Activated CD8-positive, alpha-beta memory T cell treated with anti-CD3 and anti-CD28 coated beads, Interleukin-2, amount 50 U/mL, for 48 hours (primary cell): ENCODE results near the gene PDCD5.
"Not testable (repeated sequence)": the region's sequence is repeated elsewhere in the genome, so short reads cannot be mapped to it uniquely, and the experiment has no call there.

ENCODE experiments used
- DNase-seq: peaks from one replicate; pipeline ENCODE4 v3.0.0-alpha.2; 2020

The PDCD5 gene

DNA sequence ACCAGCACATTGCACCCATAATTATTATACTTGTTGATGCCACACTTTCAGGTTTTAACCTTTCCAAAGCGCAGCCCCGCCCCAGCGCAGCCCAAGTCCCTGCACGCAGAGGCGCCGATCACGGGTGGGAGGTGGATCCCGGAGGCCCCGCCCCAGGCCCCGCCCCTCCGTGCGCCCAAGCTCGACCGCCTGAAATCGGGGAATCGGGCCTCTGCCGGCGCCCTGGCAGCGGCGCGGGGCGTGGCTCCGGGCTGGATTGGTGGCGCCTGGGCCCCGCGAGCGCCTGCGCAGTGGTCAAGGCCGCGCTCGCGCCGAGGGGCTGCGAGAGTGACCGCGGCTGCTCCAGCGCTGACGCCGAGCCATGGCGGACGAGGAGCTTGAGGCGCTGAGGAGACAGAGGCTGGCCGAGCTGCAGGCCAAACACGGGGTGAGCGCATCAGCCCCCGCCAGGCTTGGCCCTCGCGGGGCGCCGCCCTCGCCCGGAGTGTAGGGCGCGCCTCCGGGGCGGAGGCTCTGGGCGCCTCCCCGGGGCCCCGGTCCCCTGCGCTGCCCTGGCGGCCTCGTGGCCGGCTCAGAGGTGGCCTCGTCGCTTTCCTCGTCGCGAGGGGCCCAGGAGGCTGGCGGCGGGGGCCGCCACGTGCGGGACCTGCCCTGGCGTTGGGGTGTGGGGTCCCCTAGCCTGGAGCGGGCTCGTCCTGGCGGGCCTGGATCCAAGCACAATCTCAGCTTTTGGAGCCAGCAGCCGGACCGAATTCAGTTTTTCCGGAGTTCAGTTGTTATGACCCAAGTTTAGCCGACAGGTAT lies at the start of gene PDCD5:
PDCD5 (plus strand) TSS at position 290 of the 804 bp plus-strand sequence; CDS start at position 362, 72 bp downstream.
- DNase-seq, result peak; percentile 97

GRCh38 chr19:32532233-32532632 lies 48.8 kb upstream of the PDCD5 start:
- DNase-seq, result no peak

DNA sequence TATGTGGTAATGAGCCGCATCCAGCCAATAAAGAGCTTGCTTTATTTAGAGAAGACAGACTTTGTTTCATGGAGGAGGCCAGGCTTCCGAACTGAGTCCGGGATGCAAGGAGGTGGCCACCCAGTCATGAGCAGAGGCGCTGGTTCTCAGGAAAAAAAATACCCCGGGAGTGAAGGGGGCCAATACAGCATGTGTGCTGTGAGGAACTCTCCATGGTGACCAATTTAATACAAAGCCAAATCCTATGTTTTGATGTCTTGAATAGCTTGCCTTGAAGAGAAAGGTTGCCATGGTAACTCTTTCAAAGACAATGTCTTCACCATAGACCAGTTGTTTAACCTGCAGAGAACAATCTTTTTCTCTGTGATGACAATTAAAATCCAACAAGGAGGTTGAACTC lies 43.4 kb upstream of the PDCD5 start:
- no peak for DNase-seq

DNA sequence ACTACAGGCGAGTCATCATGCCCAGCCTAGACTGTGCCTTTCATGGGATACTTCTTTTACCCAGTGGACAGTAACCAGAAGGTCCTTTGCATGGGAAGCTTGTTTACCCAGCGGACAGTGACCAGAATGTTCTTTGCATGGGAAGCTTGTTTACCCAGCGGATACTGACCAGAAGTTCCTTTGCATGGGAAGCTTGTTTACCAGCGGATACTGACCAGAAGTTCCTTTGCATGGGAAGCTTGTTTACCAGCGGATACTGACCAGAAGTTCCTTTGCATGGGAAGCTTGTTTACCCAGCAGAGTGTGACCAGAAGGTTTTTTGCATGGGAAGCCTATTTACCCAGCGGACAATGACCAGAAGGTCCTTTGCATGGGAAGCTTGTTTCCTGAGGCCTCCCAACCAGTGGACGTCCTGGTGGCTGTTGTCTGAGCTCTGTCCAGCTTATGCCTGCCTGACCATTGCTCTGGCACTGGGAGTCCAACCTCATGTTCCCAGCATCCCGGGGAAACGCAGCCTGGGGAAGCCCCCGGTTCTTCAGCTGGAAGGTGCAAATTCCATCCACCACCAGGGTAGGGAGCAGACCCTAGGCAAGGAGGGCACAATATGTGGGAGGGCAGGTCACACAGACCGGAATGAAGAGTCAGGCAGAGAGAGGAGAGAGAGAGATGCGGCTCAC lies 41.6 kb upstream of the PDCD5 start:
- no peak for DNase-seq

DNA sequence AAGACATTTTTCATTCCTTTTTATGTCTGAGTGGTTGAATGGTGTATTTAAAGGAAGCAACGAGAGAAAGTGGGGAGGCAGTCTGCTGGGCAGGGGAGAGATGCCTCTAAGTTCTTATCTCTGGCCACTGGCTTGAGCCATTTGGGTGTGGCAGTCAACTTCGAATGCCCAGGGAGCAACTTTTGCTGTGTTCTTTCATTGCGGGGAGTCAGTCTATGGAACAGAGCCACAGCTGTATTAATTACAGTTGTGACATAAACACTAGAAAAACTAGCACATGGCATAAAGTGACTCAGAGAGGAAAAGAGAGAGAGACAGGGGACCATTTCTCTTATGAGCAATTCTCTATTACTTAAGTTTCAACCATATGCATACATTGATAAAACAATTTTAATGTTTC lies 40.4 kb upstream of the PDCD5 start:
- DNase-seq, result no peak

DNA sequence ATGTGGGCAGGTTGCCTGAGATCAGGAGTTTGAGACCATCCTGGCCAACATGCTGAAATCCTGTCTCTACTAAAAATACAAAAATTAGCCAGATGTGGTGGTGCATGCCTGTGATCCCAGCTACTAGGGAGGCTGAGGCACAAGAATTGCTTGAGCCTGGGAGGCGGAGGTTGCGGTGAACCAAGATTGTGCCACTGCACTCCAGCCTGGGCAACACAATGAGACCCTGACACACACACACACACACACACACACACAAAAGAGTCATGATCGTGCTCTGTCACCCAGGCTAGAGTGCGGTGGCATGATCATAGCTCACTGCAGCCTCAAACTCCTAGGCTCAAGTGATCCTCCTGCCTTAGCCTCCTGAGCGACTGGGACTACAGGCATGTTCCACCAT lies 39.6 kb upstream of the PDCD5 start:
- DNase-seq, result not testable (repeated sequence)

DNA sequence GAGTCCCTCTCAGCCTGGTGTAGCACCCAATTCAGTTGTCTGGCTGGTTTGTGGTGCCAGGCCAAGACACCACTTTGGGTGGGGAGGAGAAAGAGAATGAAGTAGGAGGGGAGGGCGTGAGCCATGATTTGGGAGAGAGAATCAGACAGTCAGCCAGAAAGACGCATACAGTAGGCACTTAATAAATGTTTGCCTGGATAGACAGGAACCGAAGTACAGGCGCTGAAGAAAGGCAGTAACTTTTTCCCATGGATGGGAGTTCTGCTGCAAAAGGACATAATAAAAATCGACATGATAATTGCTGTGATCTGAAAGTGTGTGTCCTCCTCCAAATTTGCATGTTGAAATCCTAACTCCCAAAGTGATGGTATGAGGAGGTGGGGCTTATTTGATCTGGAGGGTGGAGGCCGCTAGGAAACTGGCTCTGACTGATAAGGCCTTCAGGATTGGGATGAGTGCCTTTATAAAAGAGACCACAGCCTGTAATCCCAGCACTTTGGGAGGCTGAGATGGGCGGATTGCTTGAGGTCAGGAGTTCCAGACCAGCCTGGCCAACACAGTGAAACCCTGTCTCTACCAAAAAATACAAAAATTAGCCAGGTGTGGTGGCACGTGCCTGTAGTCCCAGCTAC lies 38.4 kb upstream of the PDCD5 start:
- no peak for DNase-seq

DNA sequence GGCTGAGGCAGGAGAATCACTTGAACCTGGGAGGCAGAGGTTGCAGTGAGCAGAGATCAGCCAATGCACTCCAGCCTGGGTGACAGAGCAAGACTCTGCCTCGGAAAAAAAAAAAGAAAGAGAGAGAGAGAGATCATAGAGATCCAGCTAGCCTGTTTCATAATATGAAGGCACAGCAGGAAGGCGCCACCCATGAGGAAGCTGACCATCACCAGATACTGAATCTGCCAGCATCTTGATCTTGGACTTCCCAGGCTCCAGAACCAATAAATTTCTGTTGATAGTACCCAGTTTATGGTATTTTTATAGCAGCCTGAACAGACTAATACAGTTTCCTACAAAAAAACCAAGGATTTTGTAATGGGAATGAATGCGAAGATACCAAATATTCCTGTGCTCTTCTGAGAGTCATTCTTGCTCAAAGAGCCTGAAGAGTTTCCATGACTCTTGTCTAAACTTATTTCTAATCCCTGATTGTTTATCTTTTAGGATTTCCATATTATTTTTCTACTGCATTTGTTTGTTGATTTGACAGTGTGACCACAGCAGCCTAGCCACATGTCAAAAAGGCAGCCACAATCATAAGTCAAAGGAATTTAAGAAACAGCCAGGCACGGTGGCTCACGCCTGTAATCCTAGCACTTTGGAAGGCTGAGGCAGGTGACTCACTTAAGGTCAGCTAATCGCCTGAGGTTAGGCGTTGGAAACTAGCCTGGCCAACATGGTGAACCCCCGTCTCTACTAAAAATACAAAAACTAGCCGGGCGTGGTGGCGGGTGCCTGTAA lies 37.7 kb upstream of the PDCD5 start:
- no peak for DNase-seq

DNA sequence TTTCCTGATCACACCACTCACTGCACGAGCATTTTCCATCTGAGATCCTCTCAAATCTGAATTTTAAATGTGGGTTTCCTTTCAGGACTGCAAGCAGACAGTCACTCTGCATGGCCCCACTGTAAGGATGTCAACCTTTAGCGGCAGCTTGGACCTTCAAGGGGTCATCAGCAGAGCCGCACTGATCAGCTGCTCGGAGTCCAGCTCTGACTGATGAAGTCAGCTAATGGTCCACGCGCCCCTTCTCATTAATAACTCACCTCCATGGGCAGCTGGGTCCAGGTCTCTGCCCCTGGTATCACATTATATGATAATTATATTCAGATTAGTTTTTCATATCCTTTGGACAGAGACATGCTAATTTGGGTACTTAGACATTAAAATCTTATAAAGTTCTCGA lies 36.1 kb upstream of the PDCD5 start:
- no peak for DNase-seq

DNA sequence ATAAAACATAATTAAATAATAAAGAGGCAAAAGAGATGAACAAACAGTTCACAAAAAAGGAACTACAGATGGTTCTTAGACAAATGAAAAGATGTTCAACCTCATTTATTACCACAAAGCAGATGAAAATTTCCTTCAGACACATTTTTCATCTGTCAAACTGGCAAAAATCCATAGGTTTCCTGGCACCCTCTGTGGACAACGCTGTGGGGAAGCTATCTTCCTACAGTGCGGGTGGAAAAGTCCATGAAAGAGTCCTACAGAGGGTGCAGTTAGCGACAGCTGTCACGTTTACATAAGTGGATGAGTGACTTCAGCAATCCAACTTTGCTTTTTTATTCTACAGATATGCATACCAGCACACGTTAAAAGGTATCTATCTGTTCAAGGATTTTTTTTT lies 30.3 kb upstream of the PDCD5 start:
- DNase-seq, result no peak

DNA sequence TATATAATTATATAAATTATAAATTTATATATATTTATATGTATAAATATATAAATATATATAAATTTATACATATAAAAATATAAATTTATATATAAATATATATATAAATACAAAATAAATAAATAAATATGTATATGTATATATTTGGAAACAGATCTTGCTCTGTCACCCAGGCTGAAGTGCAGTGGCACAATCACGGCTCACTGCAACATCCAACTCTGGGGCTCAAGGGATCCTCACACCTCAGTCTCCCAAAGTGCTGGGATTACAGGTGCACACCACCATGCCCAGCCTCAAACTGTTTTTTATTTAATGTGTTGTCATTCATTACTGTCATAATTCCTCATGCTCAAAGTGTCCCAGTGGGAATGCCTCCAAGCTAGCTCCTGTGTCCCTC lies 25.2 kb upstream of the PDCD5 start:
- DNase-seq, result no peak

DNA sequence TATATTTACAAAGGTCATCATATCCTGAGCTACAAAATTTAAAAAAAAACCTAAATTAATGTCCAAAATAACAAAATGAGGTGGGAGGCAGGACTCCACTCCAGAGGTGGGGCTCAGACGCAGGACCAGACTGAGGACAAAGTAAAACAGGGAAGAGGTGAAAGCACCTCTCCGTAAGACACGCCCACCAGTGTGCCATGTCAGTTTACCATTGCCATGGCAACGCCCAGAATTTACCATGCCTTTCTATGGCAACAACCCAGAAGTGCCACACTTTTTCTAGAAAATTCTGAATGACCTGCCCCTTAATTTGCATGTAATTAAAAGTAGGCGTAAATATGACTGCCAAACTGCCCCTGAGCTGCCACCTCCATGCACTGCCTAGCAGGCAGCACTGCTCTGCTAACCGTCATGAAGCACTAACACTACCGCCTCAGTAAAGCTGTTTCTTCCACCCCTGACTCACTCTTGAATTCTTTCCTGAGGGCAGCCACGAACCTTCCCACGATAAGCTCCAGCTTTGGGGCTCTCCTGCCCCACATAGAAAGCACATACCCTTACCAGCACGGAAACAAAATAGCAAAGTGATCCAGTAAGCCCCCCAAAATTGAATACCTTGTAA lies 22.3 kb upstream of the PDCD5 start:
- DNase-seq, result no peak

GRCh38 chr19:32563761-32564160 lies 17.2 kb upstream of the PDCD5 start:
- no peak for DNase-seq

- no peak for DNase-seq
These were observed 14.7 kb upstream of the PDCD5 start for GRCh38 chr19:32566246-32566830.

DNA sequence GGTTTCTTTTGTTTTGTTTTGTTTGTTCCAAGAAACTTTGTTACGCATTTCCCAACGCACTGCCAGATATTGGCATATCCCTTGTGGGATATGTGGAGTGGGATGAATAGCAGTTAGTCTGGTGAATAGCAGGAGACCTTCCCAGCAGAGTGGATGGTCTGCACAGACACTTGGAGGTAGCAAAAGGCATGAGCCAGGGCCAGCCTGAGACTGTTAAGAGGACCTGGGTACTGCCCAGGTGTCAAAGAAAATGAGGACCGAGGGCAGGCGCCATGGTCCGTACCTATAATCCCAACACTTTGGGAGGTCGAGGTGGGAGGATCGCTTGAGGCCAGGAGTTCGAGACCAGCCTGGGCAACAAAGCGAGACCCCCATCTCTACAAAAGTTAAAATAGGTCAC lies 13.5 kb upstream of the PDCD5 start:
- DNase-seq, result no peak

GRCh38 chr19:32570081-32570785 lies 10.8 kb upstream of the PDCD5 start:
- DNase-seq, result no peak

DNA sequence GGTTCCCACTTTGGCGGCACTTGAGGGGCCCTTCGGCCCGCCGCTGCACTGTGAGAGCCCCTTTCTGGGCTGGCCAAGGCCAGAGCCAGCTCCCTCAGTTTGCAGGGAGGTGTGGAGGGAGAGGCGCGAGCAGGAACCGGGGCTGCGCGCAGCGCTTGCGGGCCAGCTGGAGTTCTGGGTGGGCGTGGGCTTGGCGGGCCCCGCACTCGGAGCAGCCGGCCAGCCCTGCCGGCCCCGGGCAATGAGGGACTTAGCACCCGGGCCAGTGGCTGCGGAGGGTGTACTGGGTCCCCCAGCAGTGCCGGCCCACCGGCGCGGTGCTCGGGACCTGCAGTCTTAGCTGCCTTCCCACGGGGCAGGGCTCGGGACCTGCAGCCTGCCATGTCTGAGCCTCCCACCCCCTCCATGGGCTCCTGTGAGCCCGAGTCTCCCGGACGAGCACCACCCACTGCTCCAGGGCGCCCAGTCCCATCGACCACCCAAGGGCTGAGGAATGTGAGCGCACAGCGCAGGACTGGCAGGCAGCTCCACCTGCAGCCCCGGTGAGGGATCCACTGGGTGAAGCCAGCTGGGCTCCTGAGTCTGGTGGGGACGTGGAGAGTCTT lies 9.4 kb upstream of the PDCD5 start:
- DNase-seq, result not testable (repeated sequence)

- not testable (repeated sequence) for DNase-seq
These were observed 8.1 kb upstream of the PDCD5 start for GRCh38 chr19:32572700-32573491.

DNA sequence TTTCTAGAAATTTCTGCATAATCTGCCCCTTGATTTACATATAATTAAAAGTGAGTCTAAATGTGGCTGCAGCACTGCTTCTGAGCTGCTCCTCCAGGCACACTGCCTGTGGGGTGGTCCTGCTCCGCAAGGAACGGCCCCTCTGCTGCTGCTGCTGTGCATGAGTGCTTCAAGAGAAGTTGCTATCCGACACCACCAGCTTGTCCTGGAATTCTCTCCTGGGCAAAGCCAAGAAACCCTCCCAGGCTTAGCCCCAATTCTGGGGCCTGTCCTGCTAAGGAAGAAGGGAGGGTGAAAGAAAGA lies 7.5 kb upstream of the PDCD5 start:
- DNase-seq, result no peak

DNA sequence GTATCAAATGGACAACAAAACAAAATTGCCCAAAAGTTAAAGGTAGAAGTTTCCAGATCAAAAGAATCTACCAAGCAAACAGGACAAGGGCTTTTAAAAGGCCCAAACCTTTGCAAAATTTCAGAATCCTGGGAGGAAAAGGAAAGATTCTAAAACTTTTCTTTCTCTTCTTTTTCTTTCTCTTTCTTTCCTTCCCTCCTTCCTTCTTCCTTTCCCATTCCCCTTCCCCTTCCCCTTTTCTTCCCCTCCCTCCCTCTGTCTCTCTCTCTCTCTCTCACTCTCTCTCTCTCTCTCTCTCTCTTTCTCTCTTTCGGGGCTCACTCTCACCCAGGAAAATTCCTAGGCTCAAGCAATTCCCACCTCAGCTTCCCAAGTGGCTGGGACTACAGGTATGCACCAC lies 4.2 kb upstream of the PDCD5 start:
- no peak for DNase-seq
